Activated naive CD4-positive, alpha-beta T cell treated with anti-CD3 and anti-CD28 coated beads, Interleukin-2, amount 10 ng/mL, durations not matched to agents 7 days and 5 days (primary cell): ENCODE measurements around the gene WARS2.
"Not testable (repeated sequence)": the region's sequence is repeated elsewhere in the genome, so short reads cannot be mapped to it uniquely, and the experiment has no call there.

Source experiments
- CTCF ChIA-PET: fragments of 350-600 bp; sonication (Branson Sonifier 250); formaldehyde crosslinking; loops from one replicate; lab custom pipeline; 2021; ENCODE audit warnings: antibody characterized with exemption; lab: Charles Lee
- DNase-seq: peaks from one replicate; pipeline ENCODE4 v3.0.0-alpha.2; 2020
- H3K27ac Mint-ChIP-seq: one replicate; pipeline ENCODE4 v1.8.0; 2021; ENCODE audit warnings: mild to moderate bottlenecking, moderate library complexity, mixed read lengths
- H3K27me3 Mint-ChIP-seq: one replicate; pipeline ENCODE4 v1.8.0; 2021; ENCODE audit warnings: mild to moderate bottlenecking, mixed read lengths
- H3K36me3 Mint-ChIP-seq: one replicate; pipeline ENCODE4 v1.8.0; 2021; ENCODE audit warnings: mixed read lengths
- H3K4me1 Mint-ChIP-seq: one replicate; pipeline ENCODE4 v1.8.0; 2021; ENCODE audit warnings: mixed read lengths
- H3K4me3 Mint-ChIP-seq: one replicate; pipeline ENCODE4 v1.8.0; 2021; ENCODE audit warnings: mild to moderate bottlenecking, moderate library complexity, mixed read lengths
- H3K9me3 Mint-ChIP-seq: one replicate; pipeline ENCODE4 v1.8.0; 2021; ENCODE audit warnings: mixed read lengths

Gene WARS2

DNA sequence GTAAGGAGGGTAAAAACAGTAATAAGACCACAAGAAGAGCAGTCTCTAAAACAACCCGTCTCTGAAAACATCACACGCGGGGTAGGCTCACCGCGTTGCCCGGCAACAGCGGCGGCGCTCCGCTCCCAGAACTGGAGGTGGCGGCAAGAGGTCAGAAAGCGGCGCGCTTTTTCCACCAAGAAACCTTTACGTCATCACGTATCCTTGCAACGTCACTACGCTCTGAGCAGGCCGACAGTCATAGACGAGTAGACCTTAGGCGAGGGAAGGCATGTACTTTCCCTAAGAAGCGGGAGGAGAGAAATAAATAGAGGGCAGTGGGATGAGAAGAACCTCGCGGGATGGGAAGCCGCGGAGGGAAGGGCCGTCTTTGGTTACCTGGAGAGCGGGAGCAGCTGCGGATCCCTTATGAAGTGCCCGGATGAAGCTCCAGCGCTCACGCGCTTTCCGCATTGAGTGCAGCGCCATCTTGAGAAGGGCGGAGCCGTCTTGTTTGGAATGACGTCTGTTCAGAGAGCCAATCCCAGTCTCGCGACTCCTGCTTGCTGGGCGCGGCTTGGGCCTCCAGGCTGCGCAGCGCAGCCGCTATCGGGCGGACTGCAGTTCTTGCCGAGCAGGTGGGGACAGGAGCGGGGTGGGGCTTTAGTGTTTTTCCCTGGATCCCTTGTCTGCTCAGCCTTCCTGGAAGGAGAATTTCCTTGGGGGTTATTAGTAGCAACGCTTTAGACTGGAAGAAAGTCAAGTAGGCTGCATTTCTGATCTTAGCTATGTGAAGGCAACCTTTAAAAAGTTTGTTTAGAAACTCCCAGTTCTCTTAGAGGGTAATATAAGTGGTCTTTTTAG is at the start of gene WARS2:
Gene WARS2, minus strand, starts transcription at position 477 of the 843 bp plus-strand sequence. Its CDS starts 9 bp downstream, at position 468.
- Mint-ChIP-seq H3K4me1 (peaks cover 28% of the 10 kb centered on the region), H3K4me3 (no peak within 1 kb of the TSS), H3K9me3 (no peaks in the 10 kb centered on the region), H3K27me3 (no peaks in the 10 kb centered on the region), H3K27ac (no peak within 1 kb of the TSS), H3K36me3 (peaks cover 11% of the 10 kb centered on the region)
- CTCF ChIA-PET = no interaction called here
- peak; percentile 96 for DNase-seq

DNA sequence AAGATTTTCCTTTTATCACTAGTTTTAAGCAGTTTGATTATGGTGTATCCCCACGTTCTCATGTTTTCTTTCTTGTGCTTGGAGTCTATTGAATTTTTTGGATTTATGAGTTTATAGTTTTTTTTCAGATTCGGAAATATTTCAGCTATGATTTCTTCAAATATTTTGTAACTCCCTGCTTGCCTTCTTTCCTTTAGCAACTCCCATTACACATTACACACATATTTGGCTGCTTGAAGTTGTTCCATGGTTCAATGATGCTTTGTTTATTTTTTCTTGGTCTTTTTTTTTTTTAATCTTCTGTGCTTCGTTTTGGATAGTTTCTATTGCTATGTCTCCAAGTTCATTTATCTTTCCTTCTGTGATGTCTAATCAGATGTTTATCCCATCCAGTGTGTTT is 48.5 kb upstream of the WARS2 start:
- no peaks in the 10 kb centered on the region for H3K27me3 Mint-ChIP-seq
- no peak overlapping the region for H3K4me3 Mint-ChIP-seq
- H3K27ac Mint-ChIP-seq = no peak overlapping the region
- H3K36me3 Mint-ChIP-seq = peaks cover 10% of the 10 kb centered on the region
- peaks cover 2% of the 10 kb centered on the region for H3K9me3 Mint-ChIP-seq
- H3K4me1 Mint-ChIP-seq = no peaks in the 10 kb centered on the region
- DNase-seq = no peak
- CTCF ChIA-PET = no interaction called here

DNA sequence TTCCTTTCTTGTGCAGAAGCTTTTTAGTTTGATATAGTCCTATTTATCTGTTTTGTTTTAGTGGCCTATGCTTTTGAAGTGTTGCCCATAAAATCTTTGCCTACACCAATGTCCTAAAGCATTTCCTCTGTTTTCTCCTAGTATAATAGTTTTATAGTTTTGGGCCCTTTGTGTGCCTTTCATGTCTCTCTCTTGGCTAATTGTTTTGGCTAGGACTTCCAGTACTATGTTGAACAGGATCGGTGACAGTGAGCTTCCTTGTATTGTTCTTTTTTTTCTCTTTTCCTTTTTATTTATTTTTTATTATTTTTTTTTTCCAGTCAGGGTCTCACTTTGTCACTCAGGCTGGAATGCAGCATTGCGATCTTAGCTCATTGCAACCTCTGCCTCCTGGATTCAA is 47.0 kb upstream of the WARS2 start:
- Mint-ChIP-seq H3K27me3 (no peaks in the 10 kb centered on the region), H3K4me1 (no peaks in the 10 kb centered on the region), H3K4me3 (no peak overlapping the region), H3K27ac (no peak overlapping the region), H3K9me3 (peaks cover 2% of the 10 kb centered on the region), H3K36me3 (peaks cover 10% of the 10 kb centered on the region)
- DNase-seq = no peak
- CTCF ChIA-PET = no interaction called here

DNA sequence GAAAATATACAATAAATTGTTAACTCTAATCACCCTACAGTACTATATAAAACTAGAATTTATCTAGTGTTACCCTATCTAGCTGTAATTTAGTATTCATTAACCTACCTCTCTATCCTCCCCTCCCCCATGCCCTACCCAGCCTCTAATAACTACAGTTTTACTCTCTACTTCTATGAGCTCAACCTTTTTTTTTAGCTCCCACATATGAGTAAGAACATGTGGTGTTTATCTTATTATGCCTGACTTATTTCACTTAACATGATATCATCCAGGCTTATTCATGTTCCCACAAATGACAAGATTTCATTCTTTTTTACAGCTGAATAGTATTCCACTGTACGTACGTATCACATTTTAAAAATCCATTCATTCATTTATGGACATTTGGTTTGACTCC is 46.0 kb upstream of the WARS2 start:
- peaks cover 10% of the 10 kb centered on the region for H3K36me3 Mint-ChIP-seq
- no peak overlapping the region for H3K4me3 Mint-ChIP-seq
- CTCF ChIA-PET = no interaction called here
- H3K9me3 Mint-ChIP-seq = peaks cover 2% of the 10 kb centered on the region
- no peak for DNase-seq
- H3K27me3 Mint-ChIP-seq = no peaks in the 10 kb centered on the region
- H3K27ac Mint-ChIP-seq = no peak overlapping the region
- no peaks in the 10 kb centered on the region for H3K4me1 Mint-ChIP-seq

DNA sequence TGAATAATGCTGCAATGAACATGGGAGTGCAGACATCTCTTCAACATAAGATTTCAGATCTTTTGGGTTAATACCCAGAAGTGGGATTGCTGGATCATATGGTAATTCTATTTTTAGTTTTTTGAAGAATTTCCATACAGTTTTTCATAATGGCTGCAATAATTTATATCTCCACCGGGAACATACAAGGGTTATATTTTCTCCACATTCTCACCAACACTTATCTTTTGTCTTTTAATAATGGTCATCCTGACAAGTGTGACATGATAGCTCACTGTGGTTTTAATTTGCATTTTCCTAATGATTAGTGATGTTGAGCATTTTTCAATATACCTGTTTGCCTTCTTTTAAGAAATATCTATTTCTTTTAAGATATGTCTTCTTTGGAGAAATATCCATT is 44.5 kb upstream of the WARS2 start:
- Mint-ChIP-seq H3K9me3 (peaks cover 2% of the 10 kb centered on the region), H3K27ac (no peak overlapping the region), H3K4me1 (no peaks in the 10 kb centered on the region), H3K4me3 (no peak overlapping the region), H3K36me3 (peaks cover 9% of the 10 kb centered on the region), H3K27me3 (no peaks in the 10 kb centered on the region)
- DNase-seq = no peak
- CTCF ChIA-PET = no interaction called here

DNA sequence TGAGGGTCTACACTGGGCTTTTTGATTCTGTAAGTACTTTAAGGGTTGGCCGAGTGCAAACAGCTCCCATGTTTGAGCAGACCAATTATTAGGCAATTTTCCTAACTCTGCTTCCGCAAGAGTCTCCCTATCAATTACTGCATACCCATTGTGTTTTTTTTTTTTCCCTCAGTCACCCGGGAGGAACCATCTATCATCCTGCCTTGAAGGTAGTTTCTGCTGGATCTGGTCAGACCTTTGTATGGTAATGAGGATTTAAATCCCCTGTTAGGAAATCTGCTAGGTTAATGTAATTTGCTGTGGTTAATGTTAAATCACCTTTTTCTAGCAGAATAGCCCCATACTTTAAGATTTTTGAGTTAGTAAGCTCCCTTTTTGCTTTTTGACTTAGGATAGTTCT is 40.8 kb upstream of the WARS2 start:
- no peaks in the 10 kb centered on the region for H3K27me3 Mint-ChIP-seq
- DNase-seq = no peak
- H3K36me3 Mint-ChIP-seq = peaks cover 13% of the 10 kb centered on the region
- H3K9me3 Mint-ChIP-seq = peaks cover 7% of the 10 kb centered on the region
- H3K4me3 Mint-ChIP-seq = no peak overlapping the region
- no peak overlapping the region for H3K27ac Mint-ChIP-seq
- CTCF ChIA-PET = no interaction called here
- H3K4me1 Mint-ChIP-seq = no peaks in the 10 kb centered on the region

DNA sequence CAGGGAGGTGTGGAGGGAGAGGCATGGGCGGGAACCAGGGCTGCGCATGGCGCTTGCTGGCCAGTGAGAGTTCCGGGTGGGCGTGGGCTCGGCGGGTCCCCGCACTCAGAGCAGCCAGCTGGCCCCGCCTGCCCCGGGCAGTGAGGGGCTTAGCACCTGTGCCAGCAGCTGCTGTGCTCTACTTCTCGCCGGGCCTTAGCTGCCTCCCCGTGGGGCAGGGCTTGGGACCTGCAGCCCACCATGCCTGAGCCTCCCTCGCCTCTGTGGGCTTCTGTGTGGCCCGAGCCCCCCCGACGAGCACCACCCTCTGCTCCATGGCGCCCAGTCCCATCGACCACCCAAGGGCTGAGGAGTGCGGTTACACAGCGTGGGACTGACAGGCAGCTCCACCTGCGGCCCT is 38.6 kb upstream of the WARS2 start:
- DNase-seq = no peak
- H3K9me3 Mint-ChIP-seq = peaks cover 7% of the 10 kb centered on the region
- H3K36me3 Mint-ChIP-seq = peaks cover 18% of the 10 kb centered on the region
- H3K27ac Mint-ChIP-seq = no peak overlapping the region
- CTCF ChIA-PET = no interaction called here
- H3K4me3 Mint-ChIP-seq = no peak overlapping the region
- H3K4me1 Mint-ChIP-seq = no peaks in the 10 kb centered on the region
- no peaks in the 10 kb centered on the region for H3K27me3 Mint-ChIP-seq

DNA sequence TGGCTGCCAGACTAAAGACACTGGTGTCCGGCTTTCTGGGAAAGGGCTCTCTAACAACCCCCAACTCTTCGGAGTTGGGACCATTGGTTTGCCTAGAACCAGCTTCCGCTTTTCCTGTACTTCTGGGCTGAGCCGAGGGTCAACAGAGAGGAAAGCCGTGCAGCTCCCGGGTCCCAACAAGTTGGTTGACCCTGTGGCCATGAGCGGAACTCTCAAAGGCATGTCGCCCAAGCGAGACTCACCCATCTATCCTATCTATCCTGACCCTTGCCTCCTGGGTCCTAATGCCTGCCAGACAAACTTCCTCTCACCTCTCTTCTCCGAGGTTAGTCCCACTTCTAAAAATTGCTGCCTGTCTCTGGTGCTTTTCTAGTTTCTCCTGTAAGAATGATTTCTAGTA is 32.5 kb upstream of the WARS2 start:
- H3K4me1 Mint-ChIP-seq, H3K4me3 Mint-ChIP-seq, DNase-seq, H3K27ac Mint-ChIP-seq, CTCF ChIA-PET, H3K27me3 Mint-ChIP-seq, H3K9me3 Mint-ChIP-seq: not testable (repeated sequence)
- peaks cover 25% of the 10 kb centered on the region for H3K36me3 Mint-ChIP-seq

DNA sequence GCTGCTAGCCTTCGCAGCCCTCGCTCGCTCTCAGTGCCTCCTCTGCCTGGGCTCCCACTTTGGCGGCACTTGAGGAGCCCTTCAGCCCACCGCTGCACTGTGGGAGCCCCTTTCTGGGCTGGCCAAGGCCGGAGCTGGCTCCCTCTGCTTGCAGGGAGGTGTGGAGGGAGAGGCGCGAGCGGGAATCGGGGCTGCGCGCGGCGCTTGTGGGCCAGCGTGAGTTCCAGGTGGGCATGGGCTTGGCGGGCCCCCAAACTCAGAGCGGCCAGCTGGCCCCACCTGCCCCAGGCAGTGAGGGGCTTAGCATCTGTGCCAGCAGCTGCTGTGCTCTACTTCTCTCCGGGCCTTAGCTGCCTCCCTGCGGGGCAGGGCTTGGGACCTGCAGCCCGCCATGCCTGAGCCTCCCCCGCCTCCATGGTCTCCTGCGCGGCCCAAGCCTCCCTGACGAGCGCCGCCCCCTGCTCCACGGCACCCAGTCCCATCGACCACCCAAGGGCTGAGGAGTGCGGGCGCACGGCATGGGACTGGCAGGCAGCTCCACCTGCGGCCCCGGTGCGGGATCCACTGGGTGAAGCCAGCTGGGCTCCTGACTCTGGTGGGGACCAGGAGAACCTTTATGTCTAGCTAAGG is 31.0 kb upstream of the WARS2 start:
- H3K27me3 Mint-ChIP-seq, H3K4me1 Mint-ChIP-seq, CTCF ChIA-PET, H3K27ac Mint-ChIP-seq, DNase-seq, H3K9me3 Mint-ChIP-seq, H3K4me3 Mint-ChIP-seq: not testable (repeated sequence)
- peaks cover 24% of the 10 kb centered on the region for H3K36me3 Mint-ChIP-seq

DNA sequence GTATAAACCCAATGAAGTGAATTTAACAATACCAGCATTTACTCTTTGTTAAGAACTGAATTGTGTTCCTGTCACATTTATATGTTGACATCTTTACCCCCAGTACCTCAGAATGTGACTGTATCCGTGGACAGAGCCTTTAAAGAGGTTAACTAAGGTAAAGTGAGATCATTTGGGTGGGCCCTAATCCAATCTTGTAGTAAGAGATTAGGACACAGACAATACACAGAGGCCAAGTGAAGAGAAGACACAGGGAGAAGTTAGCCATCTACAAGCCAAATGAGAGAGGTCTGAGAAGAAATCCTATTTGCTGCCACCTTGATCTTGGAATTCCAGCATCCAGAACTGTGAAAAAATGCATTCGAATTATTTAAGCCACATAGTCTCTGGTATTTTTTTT is 22.9 kb upstream of the WARS2 start:
- peaks cover 25% of the 10 kb centered on the region for H3K36me3 Mint-ChIP-seq
- CTCF ChIA-PET = no interaction called here

DNA sequence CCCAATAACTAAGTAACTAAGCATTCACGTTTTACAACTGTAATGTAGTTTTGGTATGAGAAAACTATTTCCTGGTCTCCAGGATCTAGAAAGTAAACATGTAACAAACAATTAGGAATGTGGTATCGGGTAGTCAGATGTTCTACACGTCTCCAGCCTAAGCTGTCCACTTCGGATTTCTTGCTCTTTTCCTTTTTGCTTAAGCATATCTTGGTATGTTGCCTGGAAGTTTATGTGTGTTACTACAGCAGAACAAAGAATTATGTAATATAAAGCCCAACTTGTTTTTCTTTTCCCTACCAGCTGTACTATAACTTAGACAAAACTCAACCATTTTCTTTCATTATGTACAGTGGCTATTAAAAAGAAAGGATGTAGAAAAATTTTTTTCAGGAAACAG is 20.4 kb upstream of the WARS2 start:
- peaks cover 2% of the 10 kb centered on the region for H3K4me1 Mint-ChIP-seq
- H3K27ac Mint-ChIP-seq = no peak overlapping the region
- CTCF ChIA-PET = no interaction called here
- H3K27me3 Mint-ChIP-seq = no peaks in the 10 kb centered on the region
- peaks cover 43% of the 10 kb centered on the region for H3K36me3 Mint-ChIP-seq
- DNase-seq = no peak
- H3K4me3 Mint-ChIP-seq = no peak overlapping the region
- no peaks in the 10 kb centered on the region for H3K9me3 Mint-ChIP-seq

More for the DNA sequence above, 22.9 kb upstream of the WARS2 start:
- no peak overlapping the region for H3K27ac Mint-ChIP-seq
- H3K4me1 Mint-ChIP-seq = no peaks in the 10 kb centered on the region
- H3K4me3 Mint-ChIP-seq = no peak overlapping the region
- H3K27me3 Mint-ChIP-seq = no peaks in the 10 kb centered on the region
- no peaks in the 10 kb centered on the region for H3K9me3 Mint-ChIP-seq
- no peak for DNase-seq

DNA sequence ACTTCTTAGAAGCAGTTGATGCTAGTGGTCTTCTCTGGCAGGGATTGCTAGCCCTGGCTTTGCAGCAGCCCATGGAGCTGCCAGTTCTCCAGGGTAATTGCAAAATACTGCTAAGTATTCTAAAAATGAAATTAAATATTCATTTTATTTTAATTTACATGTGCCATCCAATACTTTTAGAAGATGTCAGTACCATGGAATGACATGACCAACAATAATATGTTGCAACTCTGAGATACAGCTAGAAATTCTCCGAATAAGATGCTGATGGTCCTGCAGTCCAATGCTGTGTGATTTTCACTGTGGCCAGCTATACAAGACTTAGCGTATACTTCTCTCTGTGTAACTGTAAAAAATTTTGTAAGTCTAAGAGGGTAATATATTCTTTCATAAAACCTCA is 20.0 kb upstream of the WARS2 start:
- no peak for DNase-seq

DNA sequence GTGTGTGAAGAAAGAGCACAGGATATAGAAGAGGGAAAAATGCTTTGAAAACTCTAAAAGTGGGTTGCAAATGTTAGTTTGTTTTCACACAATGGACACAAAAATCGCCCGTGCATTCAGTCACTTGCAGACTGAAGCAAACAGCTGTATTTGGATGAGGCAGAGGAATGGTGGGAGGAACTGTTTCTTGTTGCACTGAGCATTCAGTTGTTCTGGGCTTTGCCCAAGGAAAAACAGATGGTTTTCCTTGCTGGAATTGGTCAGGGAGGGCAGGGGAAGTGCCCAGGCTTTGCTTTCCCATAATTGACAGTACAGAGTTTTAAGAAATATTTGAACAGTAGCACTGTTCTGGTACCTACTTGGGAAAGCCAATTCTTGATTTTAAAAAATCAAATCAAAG is 19.5 kb upstream of the WARS2 start:
- H3K27ac Mint-ChIP-seq = no peak overlapping the region
- CTCF ChIA-PET = no interaction called here
- peaks cover 51% of the 10 kb centered on the region for H3K36me3 Mint-ChIP-seq
- H3K4me1 Mint-ChIP-seq = peaks cover 2% of the 10 kb centered on the region
- H3K4me3 Mint-ChIP-seq = no peak overlapping the region
- no peaks in the 10 kb centered on the region for H3K27me3 Mint-ChIP-seq
- DNase-seq = no peak
- H3K9me3 Mint-ChIP-seq = no peaks in the 10 kb centered on the region

More for the DNA sequence above, 20.0 kb upstream of the WARS2 start:
- Mint-ChIP-seq H3K4me3 (no peak overlapping the region), H3K9me3 (no peaks in the 10 kb centered on the region), H3K27ac (no peak overlapping the region), H3K4me1 (peaks cover 2% of the 10 kb centered on the region), H3K27me3 (no peaks in the 10 kb centered on the region), H3K36me3 (peaks cover 48% of the 10 kb centered on the region)
- CTCF ChIA-PET = no interaction called here

DNA sequence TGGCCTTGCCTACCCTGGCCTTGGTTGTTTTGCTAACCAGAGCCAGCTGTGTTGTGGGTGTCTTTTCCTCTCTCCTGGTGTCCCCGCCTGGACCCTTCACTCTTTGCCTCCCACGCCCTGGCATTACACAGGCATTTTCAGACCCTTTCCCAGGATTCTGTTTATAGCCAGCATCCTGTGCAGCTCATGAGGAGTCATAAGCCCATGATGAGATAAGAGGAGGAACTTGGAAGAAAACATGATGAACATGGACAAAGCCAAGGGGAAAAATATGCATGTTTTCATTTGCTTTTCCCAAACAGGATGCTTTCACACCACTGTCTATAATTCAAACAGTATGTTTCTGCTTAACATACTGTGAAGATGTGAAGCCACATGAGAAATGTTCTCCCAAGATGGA is 18.7 kb upstream of the WARS2 start:
- H3K27me3 Mint-ChIP-seq = no peaks in the 10 kb centered on the region
- no peak overlapping the region for H3K4me3 Mint-ChIP-seq
- H3K27ac Mint-ChIP-seq = peak overlapping the region; percentile 58
- no peaks in the 10 kb centered on the region for H3K9me3 Mint-ChIP-seq
- peaks cover 2% of the 10 kb centered on the region for H3K4me1 Mint-ChIP-seq
- CTCF ChIA-PET = no interaction called here
- peaks cover 50% of the 10 kb centered on the region for H3K36me3 Mint-ChIP-seq
- DNase-seq = no peak

DNA sequence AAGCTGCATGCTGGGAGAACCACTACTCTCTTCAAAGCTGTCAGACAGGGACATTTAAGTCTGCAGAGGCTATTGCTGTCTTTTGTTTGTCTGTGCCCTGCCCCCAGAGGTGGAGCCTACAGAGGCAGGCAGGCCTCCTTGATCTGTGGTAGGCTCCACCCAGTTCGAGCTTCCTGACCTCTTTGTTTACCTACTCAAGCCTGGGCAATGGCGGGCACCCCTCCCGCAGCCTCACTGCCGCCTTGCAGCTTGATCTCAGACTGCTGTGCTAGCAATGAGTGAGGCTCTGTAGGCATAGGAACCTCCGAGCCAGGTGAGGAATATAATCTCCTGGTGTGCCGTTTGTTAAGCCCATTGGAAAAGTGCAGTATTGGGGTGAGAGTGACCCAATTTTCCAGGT is 16.3 kb upstream of the WARS2 start:
- H3K36me3 Mint-ChIP-seq = peaks cover 54% of the 10 kb centered on the region
- H3K27ac Mint-ChIP-seq, H3K9me3 Mint-ChIP-seq, H3K4me1 Mint-ChIP-seq, DNase-seq, H3K27me3 Mint-ChIP-seq, CTCF ChIA-PET, H3K4me3 Mint-ChIP-seq: not testable (repeated sequence)
